ENCODE measurements around the gene MAST4.

Gene MAST4

GRCh38 chr5:66870708-66871107 lies 274.5 kb downstream of the MAST4 start:
- ATAC-seq (replicated peaks) (no peak), DNase-seq (no peak)
- Mint-ChIP-seq H3K27ac (no peak overlapping the region), H3K27me3 (peaks cover 15 to 21% of the 10 kb centered on the region in 2 donors), H3K4me3 (no peak overlapping the region), H3K4me1 (ENCODE audit: low read depth in 2 of 2) (no peaks in the 10 kb centered on the region), H3K9me3 (no peaks in the 10 kb centered on the region), H3K36me3 (ENCODE audit: insufficient read depth) (no peaks in the 10 kb centered on the region)

- H3K27me3 Mint-ChIP-seq: peaks cover 10 to 14% of the 10 kb centered on the region in 2 donors
- H3K36me3 Mint-ChIP-seq (ENCODE audit: insufficient read depth): no peaks in the 10 kb centered on the region
- H3K9me3 Mint-ChIP-seq: no peaks in the 10 kb centered on the region
- no peak for ATAC-seq (replicated peaks)
- H3K27ac Mint-ChIP-seq: no peak overlapping the region
- DNase-seq: no peak
- no peaks in the 10 kb centered on the region for H3K4me1 Mint-ChIP-seq (ENCODE audit: low read depth in 2 of 2)
- H3K4me3 Mint-ChIP-seq: no peak overlapping the region
Observed at GRCh38 chr5:66871651-66872050, 275.5 kb downstream of the MAST4 start.

- Mint-ChIP-seq H3K9me3 (no peaks in the 10 kb centered on the region), H3K27ac (no peak overlapping the region), H3K4me1 (ENCODE audit: low read depth in 2 of 2) (no peaks in the 10 kb centered on the region), H3K27me3 (peaks cover 8 to 12% of the 10 kb centered on the region in 2 donors), H3K4me3 (no peak overlapping the region), H3K36me3 (ENCODE audit: insufficient read depth) (no peaks in the 10 kb centered on the region)
- DNase-seq: no peak
- no peak for ATAC-seq (replicated peaks)
Observed at GRCh38 chr5:66872736-66873331, 276.6 kb downstream of the MAST4 start.

- no peak overlapping the region for H3K27ac Mint-ChIP-seq
- DNase-seq (no peak), ATAC-seq (replicated peaks) (no peak)
- no peaks in the 10 kb centered on the region for H3K4me1 Mint-ChIP-seq (ENCODE audit: low read depth in 2 of 2)
- no peak overlapping the region for H3K4me3 Mint-ChIP-seq
- H3K9me3 Mint-ChIP-seq: no peaks in the 10 kb centered on the region
- peaks cover 8 to 12% of the 10 kb centered on the region in 2 donors for H3K27me3 Mint-ChIP-seq
- H3K36me3 Mint-ChIP-seq (ENCODE audit: insufficient read depth): no peaks in the 10 kb centered on the region
Observed at GRCh38 chr5:66874004-66874403, 277.8 kb downstream of the MAST4 start.

- no peaks in the 10 kb centered on the region for H3K4me1 Mint-ChIP-seq (ENCODE audit: low read depth in 2 of 2)
- no peaks in the 10 kb centered on the region for H3K36me3 Mint-ChIP-seq (ENCODE audit: insufficient read depth)
- no peak overlapping the region for H3K4me3 Mint-ChIP-seq
- ATAC-seq (replicated peaks) (no peak), DNase-seq (no peak)
- no peaks in the 10 kb centered on the region for H3K9me3 Mint-ChIP-seq
- peaks cover 6 to 7% of the 10 kb centered on the region in 2 donors for H3K27me3 Mint-ChIP-seq
- H3K27ac Mint-ChIP-seq: no peak overlapping the region
Observed at GRCh38 chr5:66875315-66875714, 279.1 kb downstream of the MAST4 start.

GRCh38 chr5:66876266-66876807 lies 280.1 kb downstream of the MAST4 start:
- ATAC-seq (replicated peaks) (no peak), DNase-seq (no peak)
- Mint-ChIP-seq H3K27ac (no peak overlapping the region), H3K9me3 (no peaks in the 10 kb centered on the region), H3K27me3 (no peaks in the 10 kb centered on the region), H3K36me3 (ENCODE audit: insufficient read depth) (no peaks in the 10 kb centered on the region), H3K4me1 (ENCODE audit: low read depth in 2 of 2) (no peaks in the 10 kb centered on the region), H3K4me3 (no peak overlapping the region)

GRCh38 chr5:66877843-66878242 lies 281.6 kb downstream of the MAST4 start:
- Mint-ChIP-seq H3K9me3 (no peaks in the 10 kb centered on the region), H3K4me1 (ENCODE audit: low read depth in 2 of 2) (no peaks in the 10 kb centered on the region), H3K36me3 (ENCODE audit: insufficient read depth) (no peaks in the 10 kb centered on the region), H3K4me3 (no peak overlapping the region), H3K27me3 (peaks cover 6 to 9% of the 10 kb centered on the region in 2 donors), H3K27ac (no peak overlapping the region)
- ATAC-seq (replicated peaks): no peak
- no peak for DNase-seq

- Mint-ChIP-seq H3K27me3 (peaks cover 13 to 18% of the 10 kb centered on the region in 2 donors), H3K4me1 (ENCODE audit: low read depth in 2 of 2) (no peaks in the 10 kb centered on the region), H3K4me3 (no peak overlapping the region), H3K27ac (no peak overlapping the region), H3K36me3 (ENCODE audit: insufficient read depth) (no peaks in the 10 kb centered on the region), H3K9me3 (no peaks in the 10 kb centered on the region)
- DNase-seq (no peak), ATAC-seq (replicated peaks) (no peak)
Observed at GRCh38 chr5:66880401-66880800, 284.2 kb downstream of the MAST4 start.

GRCh38 chr5:66881480-66882161 lies 285.4 kb downstream of the MAST4 start:
- DNase-seq (no peak), ATAC-seq (replicated peaks) (no peak)
- Mint-ChIP-seq H3K9me3 (no peaks in the 10 kb centered on the region), H3K4me1 (ENCODE audit: low read depth in 2 of 2) (no peaks in the 10 kb centered on the region), H3K27ac (no peak overlapping the region), H3K27me3 (peaks cover 13 to 18% of the 10 kb centered on the region in 2 donors), H3K4me3 (no peak overlapping the region), H3K36me3 (ENCODE audit: insufficient read depth) (no peaks in the 10 kb centered on the region)

- no peak for DNase-seq
Observed at GRCh38 chr5:66882606-66883227, 286.5 kb downstream of the MAST4 start.

GRCh38 chr5:66884564-66885243 lies 288.5 kb downstream of the MAST4 start:
- ATAC-seq (replicated peaks) (no peak), DNase-seq (no peak)
- no peak overlapping the region for H3K27ac Mint-ChIP-seq
- no peaks in the 10 kb centered on the region for H3K9me3 Mint-ChIP-seq
- no peaks in the 10 kb centered on the region for H3K36me3 Mint-ChIP-seq (ENCODE audit: insufficient read depth)
- no peaks in the 10 kb centered on the region for H3K4me1 Mint-ChIP-seq (ENCODE audit: low read depth in 2 of 2)
- H3K27me3 Mint-ChIP-seq: peaks cover 13 to 18% of the 10 kb centered on the region in 2 donors
- no peak overlapping the region for H3K4me3 Mint-ChIP-seq

More at GRCh38 chr5:66882606-66883227, 286.5 kb downstream of the MAST4 start:
- H3K9me3 Mint-ChIP-seq: no peaks in the 10 kb centered on the region
- H3K4me1 Mint-ChIP-seq (ENCODE audit: low read depth in 2 of 2): no peaks in the 10 kb centered on the region
- H3K27me3 Mint-ChIP-seq: peaks cover 13 to 18% of the 10 kb centered on the region in 2 donors
- no peaks in the 10 kb centered on the region for H3K36me3 Mint-ChIP-seq (ENCODE audit: insufficient read depth)
- no peak overlapping the region for H3K27ac Mint-ChIP-seq
- ATAC-seq (replicated peaks): no peak
- H3K4me3 Mint-ChIP-seq: no peak overlapping the region

GRCh38 chr5:66886941-66887340 lies 290.7 kb downstream of the MAST4 start:
- Mint-ChIP-seq H3K4me1 (ENCODE audit: low read depth in 2 of 2) (no peaks in the 10 kb centered on the region), H3K27ac (no peak overlapping the region), H3K36me3 (ENCODE audit: insufficient read depth) (no peaks in the 10 kb centered on the region), H3K27me3 (peaks cover 21 to 27% of the 10 kb centered on the region in 2 donors), H3K4me3 (no peak overlapping the region), H3K9me3 (no peaks in the 10 kb centered on the region)
- ATAC-seq (replicated peaks): no peak
- no peak for DNase-seq

- Mint-ChIP-seq H3K9me3 (no peaks in the 10 kb centered on the region), H3K27me3 (peaks cover 14 to 18% of the 10 kb centered on the region in 2 donors), H3K36me3 (ENCODE audit: insufficient read depth) (no peaks in the 10 kb centered on the region), H3K4me3 (no peak overlapping the region), H3K27ac (no peak overlapping the region), H3K4me1 (ENCODE audit: low read depth in 2 of 2) (peaks cover 0 to 1% of the 10 kb centered on the region in 2 donors)
- ATAC-seq (replicated peaks): no peak
- DNase-seq: no peak
Observed at GRCh38 chr5:66888613-66889012, 292.4 kb downstream of the MAST4 start.
